ENCODE results near the gene PERP.

DNA sequence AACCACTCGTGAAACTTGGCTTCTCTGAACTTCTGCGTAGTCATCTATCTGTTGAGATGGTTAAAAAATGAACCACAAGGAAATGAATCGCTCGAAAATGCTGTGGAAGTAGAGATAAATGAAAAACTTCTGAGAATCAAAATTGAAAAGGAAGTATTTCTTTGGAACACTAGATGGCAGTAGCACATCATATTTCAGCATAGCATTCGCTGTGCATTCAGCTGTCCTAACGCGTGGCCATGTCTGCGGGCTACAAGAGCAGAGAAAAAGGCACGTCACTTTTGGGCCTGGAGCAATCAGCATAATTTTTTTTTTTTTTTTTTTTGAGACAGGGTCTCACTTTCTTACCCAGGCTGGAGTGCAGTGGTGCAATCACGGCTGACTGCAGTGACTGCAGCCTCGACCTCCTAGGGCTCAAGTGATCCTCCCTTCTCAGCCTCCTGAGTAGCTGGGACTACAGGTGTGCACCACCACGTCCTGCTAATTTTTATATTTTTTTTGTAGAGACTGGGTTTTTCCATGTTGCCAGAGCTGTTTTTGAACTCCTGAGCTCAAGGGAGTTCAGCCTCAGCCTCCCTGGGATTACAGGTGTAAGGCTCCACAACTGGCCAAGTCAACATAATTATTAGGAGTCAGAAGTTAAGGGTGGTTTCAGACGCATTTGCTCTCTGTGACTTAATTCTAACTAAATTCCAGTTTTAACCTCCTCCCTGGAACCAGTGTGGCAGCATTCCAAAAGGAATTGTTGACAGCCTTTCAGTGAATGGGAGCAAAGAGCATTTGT is 8.8 kb upstream of the PERP start:
- TF ChIP-seq YY1 (IDR thresholded peaks at IDR 0.05; ENCODE audit: insufficient read depth, insufficient read length) (no peak), ZNF274 (IDR thresholded peaks at IDR 0.05; ENCODE audit: low read depth, low read length) (no peak), SUZ12 (IDR thresholded peaks at IDR 0.05; ENCODE audit: extremely low read depth, insufficient read depth, insufficient read length) (no peak)

Measured in NT2/D1 (cell line).